ENCODE results near the gene LDLRAD4.

DNA sequence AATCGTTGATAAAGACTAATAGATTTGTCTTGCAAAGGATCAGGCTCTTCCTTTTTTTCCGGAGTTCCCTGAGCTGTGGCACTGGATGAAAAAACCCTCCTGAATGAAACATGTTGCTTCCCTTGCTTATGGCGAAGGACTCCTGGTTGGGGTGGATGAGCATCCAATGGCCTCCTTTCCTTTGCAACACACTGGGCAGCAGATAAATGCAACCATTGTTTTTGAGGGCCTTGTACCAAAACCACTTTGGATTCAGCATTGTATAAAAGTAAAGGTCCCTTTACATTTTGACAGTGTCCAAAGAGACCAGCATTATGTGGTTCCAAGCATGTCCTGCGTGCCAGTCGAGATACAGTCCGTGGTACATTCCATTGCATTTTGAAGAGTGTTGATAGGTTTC, 463.1 kb downstream of the LDLRAD4 start:
- TF ChIP-seq, protein P1, sequence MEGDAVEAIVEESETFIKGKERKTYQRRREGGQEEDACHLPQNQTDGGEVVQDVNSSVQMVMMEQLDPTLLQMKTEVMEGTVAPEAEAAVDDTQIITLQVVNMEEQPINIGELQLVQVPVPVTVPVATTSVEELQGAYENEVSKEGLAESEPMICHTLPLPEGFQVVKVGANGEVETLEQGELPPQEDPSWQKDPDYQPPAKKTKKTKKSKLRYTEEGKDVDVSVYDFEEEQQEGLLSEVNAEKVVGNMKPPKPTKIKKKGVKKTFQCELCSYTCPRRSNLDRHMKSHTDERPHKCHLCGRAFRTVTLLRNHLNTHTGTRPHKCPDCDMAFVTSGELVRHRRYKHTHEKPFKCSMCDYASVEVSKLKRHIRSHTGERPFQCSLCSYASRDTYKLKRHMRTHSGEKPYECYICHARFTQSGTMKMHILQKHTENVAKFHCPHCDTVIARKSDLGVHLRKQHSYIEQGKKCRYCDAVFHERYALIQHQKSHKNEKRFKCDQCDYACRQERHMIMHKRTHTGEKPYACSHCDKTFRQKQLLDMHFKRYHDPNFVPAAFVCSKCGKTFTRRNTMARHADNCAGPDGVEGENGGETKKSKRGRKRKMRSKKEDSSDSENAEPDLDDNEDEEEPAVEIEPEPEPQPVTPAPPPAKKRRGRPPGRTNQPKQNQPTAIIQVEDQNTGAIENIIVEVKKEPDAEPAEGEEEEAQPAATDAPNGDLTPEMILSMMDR (conservative IDR thresholded peaks at IDR 0.05; ENCODE audit: low read depth, low read length) = no peak
- no peak for TF ChIP-seq EZH2 (IDR thresholded peaks at IDR 0.05; ENCODE audit: borderline replicate concordance, low read depth, low read length, poor library complexity, severe bottlenecking)

Measured in A673 (cell line).